ENCODE results near the gene ERG28. TPM values are rescaled to one million over a fixed set of nuclear protein-coding genes. Genes with fewer than 3 reads are reported as not detected.

Gene ERG28
- total and polyA plus RNA-seq, 2 experiments from 2014 or later = 27.9 to 95.1 TPM

DNA sequence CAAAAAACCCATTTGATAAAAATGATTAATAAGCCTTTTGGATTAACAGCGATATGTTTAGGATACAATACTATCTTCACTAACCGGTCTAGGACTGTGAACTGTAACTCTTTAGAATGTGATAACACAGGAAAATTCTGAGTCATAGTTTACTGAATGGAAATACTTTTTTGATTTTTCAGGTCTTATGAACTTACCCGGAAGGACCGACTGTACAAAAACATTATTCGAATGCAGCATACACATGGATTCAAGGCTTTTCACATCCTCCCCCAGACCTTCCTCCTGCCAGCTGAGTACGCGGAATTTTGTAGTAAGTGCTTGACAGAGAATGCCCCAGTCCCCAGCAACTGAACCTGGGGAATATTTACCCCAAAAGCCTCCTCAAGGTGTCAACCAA lies 29.3 kb upstream of the ERG28 start:
- no peak overlapping the region for H2AFZ ChIP-seq
- TF ChIP-seq ZNF114 (CRISPR knock-in tag; IDR thresholded peaks at IDR 0.05) = no peak
- no peaks in the 10 kb centered on the region for H3K79me2 ChIP-seq (replicated peaks; ENCODE audit: insufficient read depth)
- H3K9me2 ChIP-seq (ENCODE audit: insufficient read depth) = peaks cover 5% of the 10 kb centered on the region; the same call in 1 of the 2 replicates
- H3K4me2 ChIP-seq = no peak overlapping the region
- Mint-ChIP-seq H3K4me1 (no peaks in the 10 kb centered on the region), H3K27ac (no peak overlapping the region), H3K27me3 (ENCODE audit: insufficient read depth, low read depth, poor library complexity) (no peaks in the 10 kb centered on the region), H3K4me3 (no peak overlapping the region), H3K36me3 (ENCODE audit: low read depth) (peaks cover 45% of the 10 kb centered on the region), H3K9me3 (peaks cover 10% of the 10 kb centered on the region; the same call in 2 of the 3 replicates)
- peaks cover 29% of the 10 kb centered on the region; the same call in 1 of the 2 replicates for H3K36me3 ChIP-seq (ENCODE audit: insufficient read depth)
- DNase-seq (ENCODE audit: low spot score) = no peak
- no peak overlapping the region for H3K4me3 ChIP-seq
- ATAC-seq = no peak
- no peaks in the 10 kb centered on the region for H3K27me3 ChIP-seq (ENCODE audit: insufficient read depth)
- H3K4me1 ChIP-seq (ENCODE audit: insufficient read depth) = no peaks in the 10 kb centered on the region
- H3F3A ChIP-seq (replicated peaks; ENCODE audit: low read depth) = no peaks in the 10 kb centered on the region
- H3K27ac ChIP-seq (ENCODE audit: low read depth) = no peak overlapping the region
- peaks cover 3% of the 10 kb centered on the region; the same call in 1 of the 2 replicates for H4K20me1 ChIP-seq (replicated peaks; ENCODE audit: insufficient read depth)

GRCh38 chr14:75689012-75689411 lies 28.3 kb upstream of the ERG28 start:
- peaks cover 19% of the 10 kb centered on the region; the same call in 1 of the 2 replicates for H3K36me3 ChIP-seq (ENCODE audit: insufficient read depth)
- H3K36me3 Mint-ChIP-seq (ENCODE audit: low read depth) = peaks cover 42% of the 10 kb centered on the region
- peaks cover 2% of the 10 kb centered on the region; the same call in 1 of the 3 replicates for H3K9me3 Mint-ChIP-seq
- H3K27me3 Mint-ChIP-seq (ENCODE audit: insufficient read depth, low read depth, poor library complexity) = no peaks in the 10 kb centered on the region
- no peak overlapping the region for H3K27ac Mint-ChIP-seq
- no peak overlapping the region for H3K4me3 Mint-ChIP-seq
- H3K4me2 ChIP-seq = no peak overlapping the region
- no peaks in the 10 kb centered on the region for H3K27me3 ChIP-seq (ENCODE audit: insufficient read depth)
- no peaks in the 10 kb centered on the region for H3F3A ChIP-seq (replicated peaks; ENCODE audit: low read depth)
- no peak for TF ChIP-seq NANOG (IDR thresholded peaks at IDR 0.05; ENCODE audit: borderline replicate concordance)
- no peak for TF ChIP-seq ZNF462 (CRISPR knock-in tag; IDR thresholded peaks at IDR 0.05)
- TF ChIP-seq ETS1 (IDR thresholded peaks at IDR 0.05) = no peak
- no peak for TF ChIP-seq JUNB (IDR thresholded peaks at IDR 0.05; ENCODE audit: unreplicated experiment)
- TF ChIP-seq EZH2phosphoT487 (IDR thresholded peaks at IDR 0.05; ENCODE audit: unreplicated experiment) = no peak
- TF ChIP-seq POLR2AphosphoS5 (IDR thresholded peaks at IDR 0.05; ENCODE audit: low read depth) = no peak
- no peak for TF ChIP-seq CTCF (conservative IDR thresholded peaks at IDR 0.05; ENCODE audit: low read depth in 2 of 2)
- no peak for TF ChIP-seq ZNF331 (CRISPR knock-in tag; IDR thresholded peaks at IDR 0.05; ENCODE audit: low read depth)
- H2AFZ ChIP-seq = no peak overlapping the region
- H3K9me2 ChIP-seq (ENCODE audit: insufficient read depth) = peaks cover 5% of the 10 kb centered on the region; the same call in 1 of the 2 replicates
- H3K4me3 ChIP-seq = no peak overlapping the region
- H3K4me1 Mint-ChIP-seq = no peaks in the 10 kb centered on the region
- H3K27ac ChIP-seq (ENCODE audit: low read depth) = no peak overlapping the region
- peaks cover 3% of the 10 kb centered on the region; the same call in 1 of the 2 replicates for H4K20me1 ChIP-seq (replicated peaks; ENCODE audit: insufficient read depth)
- ATAC-seq = no peak
- H3K79me2 ChIP-seq (replicated peaks; ENCODE audit: insufficient read depth) = no peaks in the 10 kb centered on the region
- no peaks in the 10 kb centered on the region for H3K4me1 ChIP-seq (ENCODE audit: insufficient read depth)
- DNase-seq (ENCODE audit: low spot score) = no peak

Data from GM23338 (cell line).